22Rv1 (cell line): Measurements from ENCODE around the gene BZW1.
A peak's percentile ranks its signal among the peaks of the same experiment; 100 is the strongest.

Experiments used
- H3K27ac ChIP-seq: fragments of 450-650 bp; 2 replicates; pipeline ENCODE4 v1.5.1; 2017
- CTCF ChIP-seq: fragments of 450-650 bp; IDR thresholded peaks from 2 replicates; pipeline ENCODE4 v1.5.1; 2017; ENCODE audit warnings: mild to moderate bottlenecking
- ZFX ChIP-seq: fragments of 450-650 bp; IDR thresholded peaks from 2 replicates; pipeline ENCODE4 v1.6.1; 2017; ENCODE audit warnings: antibody characterized with exemption, borderline replicate concordance

The BZW1 gene

DNA sequence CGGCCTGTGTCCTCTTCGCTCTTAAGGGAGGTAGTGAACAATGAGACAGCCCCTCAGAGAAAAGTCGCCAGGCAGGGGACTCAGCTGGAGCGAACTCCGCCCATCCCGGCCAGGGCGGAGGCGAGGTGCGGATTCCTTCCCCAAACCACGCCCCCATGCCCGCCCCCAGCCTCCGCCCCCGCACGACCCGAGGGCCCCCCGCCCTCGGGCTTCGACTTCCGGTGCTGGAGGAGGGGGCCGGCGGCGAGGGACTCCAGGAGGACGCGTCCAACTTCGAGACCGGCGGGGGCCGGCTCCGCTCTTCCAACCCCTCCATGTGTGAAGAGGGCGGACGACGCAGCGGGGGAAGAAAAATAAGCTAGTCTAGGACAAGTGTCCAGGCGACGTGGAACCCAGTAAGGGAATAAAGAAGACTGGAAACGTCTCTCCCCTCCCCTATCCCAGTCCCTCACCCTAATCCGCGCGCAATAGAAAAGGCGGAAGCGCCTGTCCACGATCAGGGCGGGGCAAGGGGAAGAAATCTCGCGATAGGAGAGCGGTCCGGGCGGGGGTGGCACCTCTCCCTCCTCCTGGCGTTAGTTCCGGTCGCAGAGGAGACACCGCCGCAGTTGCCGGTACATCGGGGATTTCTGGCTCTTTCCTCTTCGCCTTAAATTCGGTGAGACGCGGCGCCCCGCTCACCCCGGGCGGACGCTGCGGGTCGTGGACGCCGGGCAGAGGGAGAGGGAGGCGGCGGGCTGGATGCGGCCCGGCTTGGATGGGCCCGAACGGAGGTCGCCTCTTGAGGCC, at the start of gene BZW1:
BZW1 (plus strand) TSS at position 578 of the 789 bp plus-strand sequence. CDS start 1,308 bp downstream, outside the sequence.
- TF ChIP-seq CTCF, result no peak
- TF ChIP-seq ZFX, result no peak
- H3K27ac ChIP-seq, result peak within 1 kb of the TSS; percentile 96

DNA sequence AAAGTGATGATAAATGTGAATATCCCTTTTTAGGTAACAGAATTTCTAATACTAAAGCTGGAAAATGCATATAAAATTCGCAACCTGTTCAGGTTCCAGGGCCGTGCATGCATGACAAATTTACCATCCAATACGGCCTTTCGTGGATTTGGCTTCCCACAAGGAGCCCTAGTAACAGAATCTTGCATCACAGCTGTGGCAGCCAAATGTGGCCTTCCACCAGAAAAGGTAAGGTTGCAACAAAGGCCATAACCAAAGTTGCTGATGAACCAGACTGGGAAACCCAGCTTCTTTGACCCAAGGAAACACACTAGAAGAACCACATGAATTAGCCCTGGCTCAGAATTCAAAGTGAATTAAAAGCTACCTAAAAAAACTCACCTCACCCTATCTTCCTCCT, 49.6 kb upstream of the BZW1 start:
- H3K27ac ChIP-seq, result no peak overlapping the region
- TF ChIP-seq CTCF, result no peak
- TF ChIP-seq ZFX, result no peak

DNA sequence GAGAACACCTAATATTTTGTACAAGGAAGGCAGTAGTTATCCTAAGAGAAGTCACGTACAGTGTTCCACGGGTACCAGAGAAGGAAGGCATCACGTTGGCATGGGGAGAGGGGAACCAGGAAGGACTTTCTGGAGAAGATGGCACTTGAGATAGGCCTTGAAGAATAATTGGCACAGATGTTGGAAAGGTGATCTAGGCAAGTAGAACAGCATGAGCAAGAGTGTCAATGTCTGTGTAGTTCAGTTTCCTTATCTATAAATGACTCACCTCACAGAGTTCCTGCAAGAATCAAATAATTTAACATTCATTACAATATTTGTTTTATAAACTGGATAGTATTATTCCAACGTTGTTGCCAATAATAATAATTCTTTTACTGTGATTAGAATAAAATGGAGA, 48.3 kb upstream of the BZW1 start:
- no peak overlapping the region for H3K27ac ChIP-seq
- no peak for TF ChIP-seq ZFX

GRCh38 chr2:200765139-200765951, 46.4 kb upstream of the BZW1 start:
- TF ChIP-seq ZFX, result no peak
- no peak for TF ChIP-seq CTCF
- H3K27ac ChIP-seq, result peak overlapping the region; percentile 25; the same call in 1 of the 2 replicates

GRCh38 chr2:200765995-200766660, 45.6 kb upstream of the BZW1 start:
- no peak overlapping the region for H3K27ac ChIP-seq

DNA sequence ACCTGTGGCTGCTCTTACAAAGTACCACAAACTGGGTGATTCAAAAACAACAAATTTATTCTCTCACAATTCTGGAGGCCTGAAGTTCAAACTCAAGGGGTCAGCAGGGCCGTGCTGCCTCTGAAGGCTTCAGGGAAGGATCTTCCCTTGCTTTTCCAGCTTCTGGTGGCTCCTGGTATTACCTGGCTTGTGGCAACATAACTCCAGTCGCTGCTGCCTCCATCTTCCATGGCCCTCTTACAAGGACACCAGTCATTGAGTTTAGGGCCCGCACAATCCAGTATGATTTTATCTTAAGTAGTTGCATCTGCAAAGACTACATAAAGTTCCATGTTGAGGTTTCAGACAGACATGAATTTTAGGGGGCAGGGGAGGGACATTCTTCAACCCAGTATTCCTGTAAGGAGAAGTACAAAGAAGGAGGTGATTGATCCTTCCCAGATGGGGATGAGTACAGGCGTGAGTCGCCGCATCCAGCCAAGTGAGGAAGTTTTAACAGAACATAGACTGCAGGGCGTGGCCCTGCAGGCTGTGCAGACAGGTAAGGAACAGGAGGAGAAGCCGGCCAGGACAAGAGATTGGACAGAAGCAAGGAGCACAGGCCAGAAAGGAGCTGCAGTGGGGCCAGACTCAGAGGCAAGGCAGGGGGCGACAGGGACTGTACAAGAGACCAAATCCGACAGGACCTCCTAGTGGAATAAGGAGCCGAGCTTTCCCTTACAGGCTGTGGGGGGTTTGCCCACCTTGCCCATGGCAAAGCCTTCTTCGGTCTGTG, 44.4 kb upstream of the BZW1 start:
- TF ChIP-seq ZFX (no peak), CTCF (no peak)
- H3K27ac ChIP-seq, result no peak overlapping the region

More at GRCh38 chr2:200765995-200766660, 45.6 kb upstream of the BZW1 start:
- TF ChIP-seq CTCF, result no peak
- TF ChIP-seq ZFX, result no peak

DNA sequence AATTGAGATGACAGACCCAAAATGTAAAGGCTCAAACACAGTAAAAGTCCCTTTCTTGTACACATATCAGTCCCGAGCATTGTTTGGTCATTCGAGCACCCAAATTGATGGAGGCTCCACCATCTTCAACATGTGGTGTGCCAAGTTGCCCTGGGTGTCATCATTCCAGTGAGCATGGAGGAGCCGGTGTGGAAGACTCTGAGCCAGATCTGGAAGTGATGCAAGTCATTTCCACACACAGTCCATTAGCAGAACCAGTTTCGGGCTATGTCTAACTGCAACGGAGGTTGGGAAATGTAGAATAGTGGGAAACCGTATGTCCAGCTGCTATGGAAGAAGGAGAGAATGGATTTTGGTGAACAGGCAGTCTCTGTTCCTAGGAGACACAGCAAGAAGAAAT, 40.9 kb upstream of the BZW1 start:
- H3K27ac ChIP-seq, result no peak overlapping the region
- TF ChIP-seq ZFX (no peak), CTCF (no peak)
